Thyroid gland (tissue), 4 donors: ENCODE data around the gene FRS3. TPM values are rescaled to one million over a fixed set of nuclear protein-coding genes. Genes with fewer than 3 reads are reported as not detected.

Source experiments
- DNase-seq, 2 donors: peaks; one replicate each; pipeline ENCODE4 v3.0.0-alpha.2; 2019
- H3K27ac ChIP-seq, 3 donors: fragments of 200-600 bp; sonication (generic); 1 replicate in 2 of 3; 2 replicates in 1 of 3; pipeline ENCODE4 v1.5.1; 2016 to 2019; ENCODE audit warnings: mild to moderate bottlenecking in 1 of 3, moderate library complexity in 1 of 3
- H3K27me3 ChIP-seq: fragments of 200-600 bp; sonication (generic); one replicate; pipeline ENCODE4 v1.5.1; 2019
- H3K36me3 ChIP-seq, 2 donors: fragments of 200-600 bp; sonication (generic); one replicate each; pipeline ENCODE4 v1.5.1; 2016 to 2019
- H3K4me1 ChIP-seq, 2 donors: fragments of 200-600 bp; sonication (generic); one replicate each; pipeline ENCODE4 v1.5.1; 2017 to 2019
- H3K4me3 ChIP-seq, 3 donors: fragments of 200-600 bp; sonication (generic); replicated peaks in 1 of 3; 1 replicate in 2 of 3; 2 replicates in 1 of 3; pipeline ENCODE4 v1.5.1; 2016; ENCODE audit warnings: mild to moderate bottlenecking in 1 of 3
- H3K9me3 ChIP-seq: fragments of 200-600 bp; sonication (generic); one replicate; pipeline ENCODE4 v1.5.1; 2017
- POLR2A ChIP-seq, 2 donors: fragments of 450-650 bp; IDR thresholded peaks; one replicate each; pipeline ENCODE4 v1.6.1; 2017; ENCODE audit warnings: antibody characterized with exemption in 2 of 2, mild to moderate bottlenecking in 2 of 2, moderate library complexity in 1 of 2
- WGBS, 2 donors: methylation state at CpG; one replicate each; pipeline ENCODE4 v1.1.5; 2017; 5-methylcytosine and 5-hydroxymethylcytosine counted together
- intact Hi-C: fragments of 100-400 bp; cut with DNase I; formaldehyde crosslinking; loops from one replicate; pipeline ENCODE4 v1.15.1; 2023
- total RNA-seq, 4 donors: library from RNA; depleted of rRNA; stranded (reverse); fragments of >200 nt; gene quantifications; one replicate each; pipeline ENCODE4 v1.2.3, GENCODE V29; 2016
- TF ChIP-seq, protein P1 (sequence below), 6 experiments: fragments of 200-600 bp in 3 of 6; fragments of 450-650 bp in 3 of 6; sonication (generic) in 3 of 6; IDR thresholded peaks; one replicate each; pipeline ENCODE4 v1.5.1; 2016 to 2019; ENCODE audit warnings: antibody characterized with exemption in 6 of 6, mild to moderate bottlenecking in 2 of 6, inconsistent platforms in 1 of 6, moderate library complexity in 1 of 6

The FRS3 gene
- total RNA-seq, 4 donors from 2014 or later, result 4.0 to 6.7 (median 5.8) TPM

DNA sequence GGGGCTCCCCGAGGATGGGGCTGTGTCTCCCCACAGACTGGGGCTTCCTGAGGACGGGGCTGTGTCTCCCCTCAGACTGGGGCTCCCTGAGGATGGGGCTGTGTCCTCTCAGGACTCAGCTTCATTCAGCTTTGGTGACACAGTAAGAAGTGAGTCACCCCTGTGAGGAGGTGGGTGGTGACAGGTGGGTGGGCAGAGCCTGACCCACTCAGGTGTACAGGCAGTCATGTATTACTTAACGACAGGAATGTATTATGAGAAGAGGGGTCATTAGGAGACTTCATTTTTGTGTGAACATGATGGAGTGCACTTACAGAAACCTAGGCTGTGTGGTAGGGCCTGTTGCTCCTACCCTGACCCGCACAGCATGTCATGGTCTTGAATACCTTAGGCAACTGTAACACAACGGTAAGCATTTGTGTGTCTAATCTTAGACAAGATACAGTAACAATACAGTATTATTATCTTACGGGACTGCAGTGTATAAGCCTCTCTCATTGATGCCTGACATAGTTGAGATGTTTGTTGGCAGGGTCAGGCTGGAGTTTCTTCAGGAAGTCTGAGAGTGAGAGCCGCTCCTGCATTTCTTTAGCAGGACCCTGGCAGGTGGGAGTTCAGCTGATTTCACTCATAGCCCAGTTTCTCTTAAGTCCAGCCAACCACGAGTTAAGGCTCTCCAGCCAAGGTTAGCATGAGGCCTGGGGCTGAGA lies 21.6 kb downstream of the FRS3 start:
- TF ChIP-seq, protein P1, sequence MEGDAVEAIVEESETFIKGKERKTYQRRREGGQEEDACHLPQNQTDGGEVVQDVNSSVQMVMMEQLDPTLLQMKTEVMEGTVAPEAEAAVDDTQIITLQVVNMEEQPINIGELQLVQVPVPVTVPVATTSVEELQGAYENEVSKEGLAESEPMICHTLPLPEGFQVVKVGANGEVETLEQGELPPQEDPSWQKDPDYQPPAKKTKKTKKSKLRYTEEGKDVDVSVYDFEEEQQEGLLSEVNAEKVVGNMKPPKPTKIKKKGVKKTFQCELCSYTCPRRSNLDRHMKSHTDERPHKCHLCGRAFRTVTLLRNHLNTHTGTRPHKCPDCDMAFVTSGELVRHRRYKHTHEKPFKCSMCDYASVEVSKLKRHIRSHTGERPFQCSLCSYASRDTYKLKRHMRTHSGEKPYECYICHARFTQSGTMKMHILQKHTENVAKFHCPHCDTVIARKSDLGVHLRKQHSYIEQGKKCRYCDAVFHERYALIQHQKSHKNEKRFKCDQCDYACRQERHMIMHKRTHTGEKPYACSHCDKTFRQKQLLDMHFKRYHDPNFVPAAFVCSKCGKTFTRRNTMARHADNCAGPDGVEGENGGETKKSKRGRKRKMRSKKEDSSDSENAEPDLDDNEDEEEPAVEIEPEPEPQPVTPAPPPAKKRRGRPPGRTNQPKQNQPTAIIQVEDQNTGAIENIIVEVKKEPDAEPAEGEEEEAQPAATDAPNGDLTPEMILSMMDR (IDR thresholded peaks at IDR 0.05), result no peak
- TF ChIP-seq POLR2A (IDR thresholded peaks at IDR 0.05), result no peak
- intact Hi-C loops, result no loop called here
- no peak overlapping the region for H3K4me3 ChIP-seq
- no peak overlapping the region for H3K27ac ChIP-seq
- no peaks in the 10 kb centered on the region for H3K4me1 ChIP-seq
- H3K27me3 ChIP-seq, result no peaks in the 10 kb centered on the region
- 57 to 66% methylated on average over 6 to 8 of the region's 8 CpGs for WGBS, 2 donors
- H3K36me3 ChIP-seq, result no peaks in the 10 kb centered on the region
- no peaks in the 10 kb centered on the region for H3K9me3 ChIP-seq
- DNase-seq, result no peak

DNA sequence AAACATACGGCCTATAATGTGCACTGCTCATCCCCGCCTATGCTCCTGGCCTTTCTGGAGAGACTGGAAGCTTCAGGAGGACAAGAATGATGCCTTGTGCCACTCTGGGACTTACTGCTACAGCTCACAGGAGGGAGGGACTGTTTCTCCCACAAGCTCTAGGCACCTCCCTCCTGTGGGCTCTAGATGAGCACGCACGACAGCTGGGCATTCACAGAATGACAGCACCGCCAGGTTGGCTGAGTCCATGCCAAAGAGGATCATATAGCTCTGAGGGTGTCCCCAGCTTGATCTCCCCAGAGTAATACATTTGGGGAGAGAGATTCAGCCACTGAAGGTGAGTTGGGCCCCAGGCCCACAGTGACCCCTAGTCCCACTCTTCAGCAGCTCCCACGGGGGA lies 22.4 kb downstream of the FRS3 start:
- TF ChIP-seq, protein P1 (IDR thresholded peaks at IDR 0.05), result no peak
- TF ChIP-seq POLR2A (IDR thresholded peaks at IDR 0.05), result no peak
- Histone ChIP-seq H3K4me1 (no peaks in the 10 kb centered on the region), H3K27me3 (no peaks in the 10 kb centered on the region), H3K27ac (no peak overlapping the region), H3K4me3 (no peak overlapping the region), H3K9me3 (no peaks in the 10 kb centered on the region), H3K36me3 (no peaks in the 10 kb centered on the region)
- 93 to 94% methylated on average over 2 to 6 of the region's 6 CpGs for WGBS, 2 donors
- intact Hi-C loops, result no loop called here
- DNase-seq, result no peak

DNA sequence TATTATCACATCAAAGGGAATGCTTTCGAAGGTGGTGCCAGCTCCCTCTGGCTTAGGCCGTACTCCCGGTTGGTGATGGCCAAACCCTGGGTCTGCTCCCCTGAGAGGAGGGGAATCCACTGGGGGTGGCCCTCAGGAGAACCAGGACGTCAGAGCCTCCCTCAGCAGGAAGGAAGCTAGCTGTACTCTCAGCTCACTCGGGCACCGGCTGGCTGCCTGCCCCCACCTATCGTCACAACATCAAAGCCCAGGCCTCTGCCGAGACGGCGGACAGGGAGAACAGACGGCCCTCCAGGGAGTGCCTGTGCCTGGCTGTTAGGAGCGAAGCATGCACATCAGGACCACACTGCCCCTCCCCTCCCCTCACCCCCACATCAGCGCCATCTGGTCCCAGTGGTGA lies 23.3 kb downstream of the FRS3 start:
- Histone ChIP-seq H3K27me3 (no peaks in the 10 kb centered on the region), H3K9me3 (no peaks in the 10 kb centered on the region), H3K27ac (no peak overlapping the region), H3K4me3 (no peak overlapping the region), H3K4me1 (no peaks in the 10 kb centered on the region), H3K36me3 (no peaks in the 10 kb centered on the region)
- TF ChIP-seq, protein P1 (IDR thresholded peaks at IDR 0.05), result no peak
- TF ChIP-seq POLR2A (IDR thresholded peaks at IDR 0.05), result no peak
- 74% methylated on average over 8 of the region's 13 CpGs for WGBS, 2 donors
- intact Hi-C loops, result no loop called here
- DNase-seq, result no peak

DNA sequence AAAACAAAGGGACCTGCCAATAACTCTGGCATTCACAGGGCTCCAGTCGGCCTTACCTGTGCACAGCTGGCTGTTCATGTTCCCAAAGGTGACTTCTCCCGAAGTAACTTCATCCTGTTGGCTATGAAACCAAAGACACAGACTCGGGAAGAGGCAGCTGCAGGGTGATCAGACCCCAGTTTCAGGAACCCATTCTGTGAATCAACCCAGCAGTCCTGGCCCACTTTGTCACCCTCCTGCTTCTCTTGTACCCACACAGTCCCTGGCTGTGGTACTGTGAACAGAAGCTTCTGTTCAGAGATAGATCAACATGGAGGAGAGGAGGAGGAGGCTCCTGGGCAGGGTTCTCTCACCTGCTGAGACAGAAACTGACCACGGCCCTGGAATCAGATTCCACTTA lies 23.8 kb downstream of the FRS3 start:
- DNase-seq, result no peak
- H3K4me1 ChIP-seq, result no peaks in the 10 kb centered on the region
- no peak overlapping the region for H3K27ac ChIP-seq
- intact Hi-C loops, result no loop called here
- no peak for TF ChIP-seq POLR2A (IDR thresholded peaks at IDR 0.05)
- TF ChIP-seq, protein P1 (IDR thresholded peaks at IDR 0.05), result no peak
- H3K9me3 ChIP-seq, result no peaks in the 10 kb centered on the region
- no peaks in the 10 kb centered on the region for H3K27me3 ChIP-seq
- H3K4me3 ChIP-seq, result no peak overlapping the region
- no peaks in the 10 kb centered on the region for H3K36me3 ChIP-seq
- WGBS, 2 donors, result 63 to 84% methylated on average over 4 of the region's 4 CpGs

DNA sequence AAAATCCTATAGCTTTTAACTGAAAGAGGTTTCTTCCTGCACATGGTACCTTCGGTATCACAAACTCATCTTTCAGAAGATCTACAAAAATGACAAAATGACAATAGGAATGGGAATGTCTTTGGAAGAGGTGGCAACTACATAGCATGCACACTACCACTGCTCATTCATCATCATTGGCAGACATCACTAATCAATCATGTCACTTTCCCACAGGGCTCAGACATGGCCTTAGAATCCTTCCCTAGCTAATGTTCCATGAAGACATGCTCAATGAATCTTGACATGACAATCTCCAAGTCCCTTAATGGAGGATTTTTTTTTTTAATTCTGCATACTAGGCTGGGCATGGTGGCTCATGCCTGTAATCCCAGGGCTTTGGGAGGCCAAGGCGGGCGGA lies 29.3 kb downstream of the FRS3 start:
- Histone ChIP-seq H3K27ac (no peak overlapping the region), H3K27me3 (no peaks in the 10 kb centered on the region), H3K36me3 (no peaks in the 10 kb centered on the region), H3K4me3 (no peak overlapping the region), H3K9me3 (no peaks in the 10 kb centered on the region), H3K4me1 (peaks cover 0 to 5% of the 10 kb centered on the region in 2 donors)
- no peak for DNase-seq
- intact Hi-C loops, result no loop called here
- WGBS, 2 donors, result 98 to 100% methylated on average over 3 of the region's 3 CpGs
- TF ChIP-seq, protein P1 (IDR thresholded peaks at IDR 0.05), result no peak
- no peak for TF ChIP-seq POLR2A (IDR thresholded peaks at IDR 0.05)
